Fibroblast of skin of abdomen (primary cell): Measurements from ENCODE around the gene OR10A3.

Experiments
- DNase-seq: peaks from one replicate; pipeline ENCODE4 v3.0.0-alpha.2; 2013

Gene OR10A3

DNA sequence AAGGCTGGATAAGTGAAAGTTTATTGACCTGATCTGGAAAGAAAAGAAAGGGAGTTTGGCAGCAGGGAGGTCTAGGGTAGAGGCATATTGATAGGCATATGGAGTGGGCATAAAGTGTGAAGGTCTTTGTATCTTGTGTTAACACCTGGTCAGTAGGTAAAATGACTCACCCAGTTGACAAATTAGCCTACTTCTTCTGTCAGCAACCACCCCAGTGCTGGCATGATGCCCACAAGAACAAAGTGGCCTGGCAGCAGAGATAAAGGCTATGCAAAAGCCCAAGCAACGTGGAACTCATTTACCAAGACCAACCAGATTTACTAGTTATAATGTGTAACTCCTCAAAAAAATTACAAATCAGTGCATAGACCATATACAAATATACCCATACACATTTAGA, 4.9 kb downstream of the OR10A3 start:
- DNase-seq: no peak

DNA sequence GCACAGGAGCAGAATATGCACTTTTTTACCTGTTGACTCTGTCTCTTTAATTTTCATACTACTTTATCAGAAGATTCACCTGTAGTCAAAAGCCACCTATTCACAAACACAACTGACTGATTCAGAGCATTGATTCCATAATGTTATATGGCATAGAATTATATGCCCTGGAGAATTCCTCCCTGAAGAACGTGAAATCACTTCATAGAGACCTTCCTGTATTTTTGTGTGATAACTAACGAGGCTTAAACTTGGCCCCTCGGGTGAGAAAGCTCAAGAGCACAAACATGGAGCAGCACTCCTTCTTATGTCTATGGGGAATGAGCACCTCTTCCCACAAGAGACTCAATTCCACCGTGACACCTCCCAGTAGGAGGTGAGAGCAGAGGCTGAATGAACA, 10.3 kb downstream of the OR10A3 start, which contains the start of gene OR10A6:
Gene OR10A6, minus strand, starts transcription at position 101 of the 400 bp plus-strand sequence. CDS start 2,606 bp downstream, outside the sequence.
- DNase-seq: no peak

DNA sequence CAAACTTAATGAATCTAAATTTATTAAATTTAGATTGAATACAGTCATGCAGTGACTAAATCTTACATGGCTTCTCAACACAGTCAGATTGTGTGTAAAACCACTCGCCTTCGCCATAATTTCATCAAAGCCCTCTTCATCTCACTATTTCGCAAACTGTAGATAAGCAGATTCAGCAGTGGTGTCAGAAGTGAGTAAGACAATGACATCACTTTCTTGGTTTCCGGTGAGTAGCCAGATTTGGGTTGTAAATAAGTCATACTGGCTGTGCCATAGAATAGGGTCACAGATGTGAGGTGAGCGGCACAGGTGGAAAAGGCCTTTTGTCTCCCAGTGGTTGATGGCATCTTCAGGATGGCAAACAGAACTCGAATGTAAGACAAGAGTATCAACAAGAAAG, 13.9 kb downstream of the OR10A3 start:
- no peak for DNase-seq

DNA sequence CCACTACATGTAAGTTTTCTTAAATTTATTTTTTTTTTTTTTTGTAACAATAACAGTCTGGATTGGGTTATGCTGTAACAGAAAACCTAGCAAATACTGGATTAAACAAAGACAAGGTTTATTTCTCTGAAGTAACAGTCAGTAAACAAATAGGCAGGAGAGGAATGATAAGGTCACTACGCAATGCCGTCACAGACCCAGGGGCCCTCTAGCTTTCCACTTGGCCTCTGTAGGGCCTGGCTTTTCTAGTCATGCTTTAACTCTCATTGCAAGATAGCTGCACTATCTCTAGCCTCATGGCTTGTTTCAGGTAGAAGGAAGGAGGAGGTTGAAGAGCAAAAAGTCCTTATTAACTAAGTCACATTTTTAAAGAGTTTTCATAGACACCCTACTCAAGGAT, 17.0 kb downstream of the OR10A3 start:
- no peak for DNase-seq

DNA sequence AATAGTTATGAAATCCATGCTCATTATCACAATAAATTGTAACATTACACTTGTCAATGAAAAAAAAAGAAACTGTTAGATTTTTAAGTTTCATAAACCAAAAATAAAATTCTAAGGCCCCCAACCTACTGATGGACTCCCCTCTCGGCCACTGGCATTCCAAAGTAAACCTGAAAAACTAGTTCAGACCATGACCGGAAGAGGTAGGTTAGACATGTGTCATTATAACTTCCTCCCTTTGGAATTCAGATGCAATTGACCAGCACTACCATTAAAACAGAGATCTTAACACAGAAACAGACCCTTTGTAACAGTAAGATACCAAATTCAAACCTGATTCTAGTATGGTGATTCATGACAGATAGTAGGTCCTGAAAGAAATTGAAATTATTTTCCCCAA, 23.4 kb downstream of the OR10A3 start:
- DNase-seq: no peak

DNA sequence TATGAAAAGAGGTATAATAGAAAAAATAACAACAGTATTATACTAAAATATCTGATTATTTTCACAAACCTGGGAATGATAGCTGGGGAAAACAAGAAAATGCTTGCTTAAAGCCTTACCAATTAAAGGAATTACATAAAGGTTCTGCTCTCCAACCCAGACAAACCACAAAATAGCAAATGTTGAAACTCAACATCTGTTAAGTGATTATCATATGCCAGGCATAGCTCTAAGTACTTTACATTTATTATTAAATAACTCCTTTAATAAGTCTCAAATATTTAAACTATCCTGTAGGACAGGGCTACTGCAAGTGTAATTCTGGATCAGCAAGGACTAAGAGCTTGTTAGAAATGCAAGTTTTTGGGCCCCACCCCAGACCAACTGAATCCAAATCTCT, 30.5 kb downstream of the OR10A3 start:
- DNase-seq: no peak

DNA sequence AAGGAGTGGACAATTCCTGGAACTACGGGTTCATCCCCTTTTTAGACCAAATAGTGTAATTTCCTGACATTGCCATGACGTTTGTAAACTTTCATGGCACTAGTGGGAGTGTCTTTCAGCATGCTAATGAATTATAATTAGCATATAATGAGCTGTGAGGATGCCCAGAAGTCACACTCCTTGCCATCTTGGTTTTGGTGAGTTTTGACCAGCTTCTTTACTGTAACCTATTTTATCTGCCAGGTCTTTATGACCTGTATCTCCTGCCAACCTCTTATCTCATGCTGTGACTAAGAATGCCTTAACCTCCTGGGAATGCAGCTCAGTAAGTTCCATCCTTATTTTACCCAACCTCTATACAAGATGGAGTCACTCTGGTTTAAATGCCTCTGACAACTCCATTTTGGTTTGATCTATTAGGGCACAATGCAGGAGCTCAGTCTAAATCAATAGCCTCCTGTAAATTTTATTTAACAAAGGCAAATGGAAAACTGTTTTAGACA, 31.2 kb downstream of the OR10A3 start:
- no peak for DNase-seq

DNA sequence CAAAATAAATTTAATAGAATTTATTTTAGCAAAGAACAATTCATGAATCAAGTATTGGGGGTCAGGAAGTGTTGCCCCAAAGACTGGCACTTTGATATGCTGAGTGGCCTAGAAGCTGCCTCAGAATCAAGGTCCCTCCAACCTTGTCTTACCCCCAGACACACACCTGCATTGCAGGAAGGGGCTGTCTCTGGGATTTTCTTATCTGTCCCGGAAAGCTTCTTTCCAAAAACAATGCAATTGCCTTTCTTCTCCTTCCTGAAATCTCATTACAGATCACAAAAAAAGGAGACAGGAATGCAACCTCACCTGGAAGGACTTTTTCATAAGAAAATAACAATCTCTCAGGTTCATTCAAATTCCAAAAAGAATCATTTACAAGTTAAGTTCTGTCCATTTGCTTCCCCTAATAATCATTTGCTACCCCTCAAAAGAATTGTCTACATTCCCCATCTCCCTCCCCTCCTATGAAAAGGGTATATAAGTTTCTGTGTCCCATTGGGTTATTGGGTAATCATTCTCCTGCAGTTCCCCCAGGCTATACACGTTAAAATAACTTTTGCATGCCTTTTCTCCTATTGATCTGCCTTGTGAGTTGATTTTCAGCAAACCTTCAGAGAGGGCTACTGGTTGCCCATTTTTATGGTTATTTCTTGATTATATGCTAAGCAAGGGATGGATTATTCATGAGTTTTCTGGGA, 31.8 kb downstream of the OR10A3 start:
- DNase-seq: no peak

DNA sequence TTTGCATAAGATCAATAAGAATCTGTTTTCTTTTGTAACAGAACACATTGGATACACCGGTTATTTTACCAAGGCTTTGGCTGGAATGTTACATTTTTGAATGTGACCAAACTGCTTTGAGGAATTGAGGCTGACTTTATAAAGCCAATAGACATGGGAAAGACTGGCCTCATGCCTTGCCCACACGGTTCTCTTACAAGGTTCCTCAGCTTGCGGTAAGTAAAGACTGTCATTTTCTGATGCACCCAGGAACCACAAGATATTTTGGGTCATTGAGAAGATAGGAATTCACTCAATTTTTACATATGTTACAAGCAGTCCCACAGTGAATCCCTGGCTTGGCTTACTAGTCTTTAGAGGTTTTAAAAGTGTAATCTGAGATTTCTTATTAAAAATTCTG, 34.4 kb downstream of the OR10A3 start:
- no peak for DNase-seq

DNA sequence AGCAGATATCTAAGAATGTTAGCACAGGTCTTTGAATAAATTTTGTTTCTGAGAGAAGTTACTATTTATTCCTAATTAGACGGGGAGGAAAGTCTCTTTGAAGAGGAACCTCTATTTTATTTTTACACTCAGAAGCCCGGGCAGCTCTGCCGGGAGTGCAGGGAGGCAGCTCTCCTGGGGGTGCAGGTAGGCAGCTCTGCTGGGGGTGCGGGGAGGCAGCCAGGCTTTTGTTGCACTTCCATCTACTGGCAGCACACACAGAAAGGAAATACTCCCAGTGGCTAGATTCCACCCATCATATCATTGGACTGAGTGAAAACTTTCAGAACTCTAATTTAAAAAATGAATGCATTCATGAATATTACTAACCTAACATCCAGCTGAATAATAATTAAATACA, 35.0 kb downstream of the OR10A3 start:
- no peak for DNase-seq

DNA sequence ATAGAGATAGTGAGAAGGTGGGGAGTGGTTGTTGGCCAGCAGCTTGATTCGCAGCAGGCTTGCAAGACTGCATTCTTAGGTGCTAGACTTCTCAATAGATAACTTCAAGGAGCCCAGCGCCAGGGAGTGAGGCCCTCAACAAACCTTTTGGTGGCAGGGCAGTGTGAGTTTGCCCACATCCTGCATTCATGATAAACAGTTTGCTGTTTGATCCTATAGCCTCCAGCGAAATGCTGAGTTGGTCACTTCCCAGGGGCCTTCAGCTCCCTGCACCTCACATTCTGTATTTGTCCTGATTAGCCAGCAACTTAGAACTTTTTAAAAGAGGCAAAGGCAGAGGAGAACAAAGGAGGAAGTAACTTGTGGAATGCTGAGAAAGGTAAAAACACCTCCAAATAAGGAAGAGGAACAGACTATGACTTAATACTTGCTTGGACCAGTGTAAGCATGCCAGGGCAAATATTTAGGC, 35.5 kb downstream of the OR10A3 start:
- DNase-seq: no peak

DNA sequence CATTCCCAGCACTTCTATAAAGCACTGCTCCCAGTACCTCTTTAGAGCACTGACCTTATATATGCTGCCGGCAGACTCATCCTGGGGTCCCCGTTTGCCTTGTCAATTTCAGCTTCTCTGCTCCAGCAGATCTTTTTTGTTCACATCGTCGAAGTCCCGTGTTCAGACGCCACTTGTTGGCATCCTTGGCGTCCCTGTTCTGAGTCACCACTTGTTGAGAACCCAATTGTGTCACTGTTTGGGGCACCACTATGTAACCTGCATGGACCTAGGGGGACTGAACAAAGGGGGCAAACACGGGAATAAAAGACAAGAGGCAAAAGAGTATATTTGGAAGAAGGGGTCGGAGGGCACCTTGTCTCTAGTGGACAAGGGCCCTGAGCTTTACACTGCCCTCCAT, 36.0 kb downstream of the OR10A3 start:
- no peak for DNase-seq

DNA sequence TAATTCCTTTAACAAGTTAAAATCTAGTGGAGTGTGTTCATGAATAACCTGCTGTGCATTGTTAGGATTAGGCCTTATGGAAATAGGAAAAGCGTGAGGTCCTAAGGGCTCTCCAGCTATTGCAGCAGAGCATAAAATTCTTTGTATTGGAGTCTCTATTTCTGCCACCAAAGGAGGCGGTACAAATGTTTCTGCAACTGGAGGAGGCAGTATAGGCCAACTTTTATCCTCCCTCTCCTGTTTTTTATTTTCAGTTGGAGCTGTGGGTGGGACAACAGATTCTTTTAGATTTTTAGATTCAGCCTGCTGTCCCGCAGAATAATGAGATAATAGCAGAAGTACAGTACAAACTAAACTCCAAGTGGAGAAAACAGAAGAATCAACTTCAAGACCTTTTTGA, 36.6 kb downstream of the OR10A3 start:
- DNase-seq: peak; percentile 50

DNA sequence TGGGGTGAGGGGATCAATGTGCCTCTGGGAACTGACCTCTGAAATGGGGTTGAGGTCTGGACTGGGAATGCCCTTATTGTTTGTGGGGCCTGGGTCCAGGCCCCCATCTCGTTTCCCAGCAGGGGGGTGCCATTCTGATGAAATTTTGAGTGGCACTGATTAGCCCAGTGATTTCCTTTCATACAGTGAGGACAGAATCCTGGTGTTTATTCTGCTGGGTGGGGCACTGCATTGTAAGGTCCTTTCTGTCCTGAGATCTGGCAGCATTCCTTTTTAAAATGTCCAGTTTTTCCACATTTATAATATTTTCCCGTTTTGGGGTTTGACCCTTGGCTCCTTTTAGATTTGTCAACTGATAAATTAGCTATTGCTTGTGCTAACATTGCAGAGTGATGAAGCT, 37.6 kb downstream of the OR10A3 start:
- DNase-seq: no peak

DNA sequence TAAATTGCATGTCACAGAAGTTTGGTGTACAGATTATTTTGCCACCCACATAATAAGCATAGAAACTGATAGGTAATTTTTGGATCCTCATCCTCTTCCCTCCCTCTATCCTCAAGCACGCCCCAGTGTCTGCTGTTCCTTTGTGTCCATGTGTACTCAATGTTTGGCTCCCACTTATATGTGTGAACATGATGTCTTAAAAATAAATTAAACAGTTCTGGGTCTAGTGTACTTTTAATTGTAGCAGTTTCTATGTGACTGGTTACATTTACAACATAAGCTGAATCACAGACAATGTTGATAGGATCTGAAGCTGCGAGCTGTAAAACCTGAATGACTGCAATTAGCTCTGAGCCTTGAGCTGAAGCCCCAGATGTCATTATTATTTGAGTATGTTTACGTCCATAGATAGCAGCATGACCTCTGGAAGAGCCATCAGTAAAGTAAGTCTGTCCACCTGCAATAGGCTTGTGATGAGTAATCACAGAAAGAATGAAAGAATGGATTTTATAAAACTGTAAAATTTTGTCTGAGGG, 40.1 kb downstream of the OR10A3 start:
- no peak for DNase-seq

DNA sequence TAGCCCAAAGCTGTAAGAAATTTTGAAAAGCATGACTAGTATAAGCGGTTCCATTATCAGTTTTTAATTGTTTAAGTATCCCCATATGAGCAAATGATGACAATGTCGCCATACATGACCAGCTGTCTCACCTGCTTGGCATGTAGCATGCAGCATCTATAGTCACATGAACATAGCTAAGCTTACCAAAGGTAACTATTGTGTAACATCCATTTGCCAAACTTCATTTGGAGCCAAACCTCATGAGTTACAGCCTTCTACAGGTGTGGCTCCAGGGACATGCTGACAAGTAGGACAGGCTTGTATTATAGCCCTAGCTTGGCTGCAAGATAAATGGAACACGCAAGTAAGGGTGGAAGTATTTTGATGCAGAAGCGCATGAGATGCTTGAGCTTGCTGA, 40.8 kb downstream of the OR10A3 start:
- DNase-seq: no peak

DNA sequence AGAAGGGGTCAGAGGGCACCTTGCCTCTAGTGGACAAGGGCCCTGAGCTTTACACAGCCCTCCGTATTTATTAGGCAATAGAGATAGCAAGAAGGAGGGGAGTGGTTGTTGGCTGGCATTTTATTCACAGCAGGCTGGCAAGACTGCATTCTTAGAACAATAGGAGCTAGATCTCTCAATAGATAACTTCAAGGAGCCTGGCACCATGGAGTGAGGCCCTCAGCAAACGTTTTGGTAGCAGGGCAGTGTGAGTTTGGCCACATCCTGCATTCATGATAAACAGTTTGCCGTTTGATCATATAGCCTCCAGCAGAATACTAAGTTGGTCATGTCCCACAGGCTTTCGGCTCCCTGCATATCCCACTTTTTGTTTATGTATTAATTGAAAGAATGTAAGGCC, 42.1 kb downstream of the OR10A3 start:
- DNase-seq: no peak

DNA sequence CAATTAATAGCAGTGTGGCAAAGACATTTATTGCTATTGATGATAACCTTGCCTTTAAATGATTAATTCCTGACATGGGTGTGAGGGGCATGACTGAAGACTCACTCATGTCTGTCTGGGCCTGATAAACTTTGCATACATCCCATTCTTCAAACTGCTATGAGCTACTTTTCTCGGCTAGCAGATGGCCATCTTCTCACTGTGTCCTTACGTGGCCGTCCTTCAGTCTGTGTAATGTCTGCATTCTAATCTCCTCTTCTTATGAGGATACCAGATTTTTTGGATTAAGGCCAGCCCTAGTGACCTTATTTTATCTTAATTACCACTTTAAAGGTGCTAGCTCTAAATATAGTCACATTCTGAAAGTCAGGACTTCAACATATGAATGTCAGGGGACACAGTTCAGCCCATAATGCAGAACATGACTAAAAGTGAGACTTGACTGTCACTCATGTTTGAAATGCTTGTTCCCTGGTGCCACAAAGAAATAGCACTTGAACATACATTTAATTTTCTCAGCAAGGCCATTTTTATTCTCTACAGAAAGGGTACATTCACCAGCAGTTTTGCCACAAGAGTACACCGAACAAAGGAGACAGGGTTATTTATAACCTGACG, 42.7 kb downstream of the OR10A3 start:
- DNase-seq: no peak

DNA sequence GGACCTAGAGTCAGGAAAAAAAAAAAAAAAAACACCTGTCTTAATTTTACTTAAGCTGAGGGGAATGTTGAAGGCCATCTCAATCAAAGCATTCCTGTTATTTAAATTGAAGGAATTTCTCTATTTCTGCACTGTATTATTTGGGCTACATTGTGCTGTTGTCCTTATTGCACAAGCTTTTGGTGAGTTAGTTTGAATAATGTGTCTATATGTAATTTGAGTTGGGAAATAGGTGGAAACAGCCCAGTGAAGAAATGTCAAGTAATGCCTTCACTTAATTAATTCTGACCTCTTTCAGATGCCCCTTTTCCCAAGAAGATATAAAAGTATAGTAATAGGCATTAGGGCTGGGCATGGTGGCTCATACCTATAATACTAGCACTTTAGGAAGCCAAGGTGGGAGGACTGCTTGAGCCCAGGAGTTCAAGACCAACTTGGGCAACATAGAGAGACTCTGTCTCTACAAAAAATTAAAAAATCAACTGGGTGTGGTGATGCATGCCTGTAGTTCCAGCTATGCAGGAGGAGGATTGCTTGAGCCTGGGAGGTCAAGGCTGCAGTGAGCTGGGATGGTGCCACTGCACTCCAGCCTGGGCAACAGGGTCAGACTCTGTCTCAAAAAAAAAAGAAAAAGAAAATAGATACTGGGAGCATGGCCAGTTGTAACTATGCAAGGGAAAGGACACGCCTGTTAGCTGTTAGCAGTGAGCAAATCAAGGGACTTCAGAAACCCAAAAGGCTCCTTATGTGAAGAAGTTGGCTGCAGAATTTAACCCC, 45.3 kb downstream of the OR10A3 start:
- no peak for DNase-seq

DNA sequence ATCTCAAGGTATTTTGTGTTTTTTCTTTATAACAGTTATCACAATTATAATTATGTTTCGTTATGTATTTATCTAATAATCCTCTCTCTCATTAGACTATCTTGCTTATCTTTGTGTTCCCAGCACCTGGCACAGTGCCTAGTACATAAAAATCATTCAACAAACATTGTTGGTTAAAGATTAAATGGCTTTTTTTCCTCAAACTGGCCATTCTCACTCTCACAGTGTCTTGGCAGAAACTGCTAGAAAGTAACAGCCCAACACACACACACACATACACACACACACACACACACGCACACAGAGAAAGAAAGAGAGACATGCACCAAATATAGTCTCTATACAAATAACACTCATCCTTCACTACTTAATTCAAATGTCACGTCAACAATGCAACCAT, 47.3 kb downstream of the OR10A3 start:
- DNase-seq: no peak

DNA sequence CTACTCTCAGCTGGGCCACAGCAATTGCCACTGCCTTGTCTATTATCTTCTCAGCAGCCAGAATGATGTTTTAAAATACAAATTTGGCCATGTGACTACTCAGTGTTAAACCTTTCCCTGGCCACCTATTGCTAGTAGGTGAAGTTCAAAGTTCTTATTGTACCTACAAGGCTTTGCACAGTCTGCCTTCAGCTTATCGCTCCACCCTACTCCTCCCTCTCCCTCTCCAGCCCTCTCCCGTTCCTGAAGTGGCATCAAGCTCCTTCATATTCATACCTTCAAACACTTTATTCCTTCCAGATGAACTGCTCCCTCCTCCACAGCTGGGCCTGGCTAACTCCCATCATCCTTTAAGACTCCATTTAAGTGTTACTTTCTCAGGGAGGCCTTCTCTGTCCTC, 47.7 kb downstream of the OR10A3 start:
- no peak for DNase-seq

DNA sequence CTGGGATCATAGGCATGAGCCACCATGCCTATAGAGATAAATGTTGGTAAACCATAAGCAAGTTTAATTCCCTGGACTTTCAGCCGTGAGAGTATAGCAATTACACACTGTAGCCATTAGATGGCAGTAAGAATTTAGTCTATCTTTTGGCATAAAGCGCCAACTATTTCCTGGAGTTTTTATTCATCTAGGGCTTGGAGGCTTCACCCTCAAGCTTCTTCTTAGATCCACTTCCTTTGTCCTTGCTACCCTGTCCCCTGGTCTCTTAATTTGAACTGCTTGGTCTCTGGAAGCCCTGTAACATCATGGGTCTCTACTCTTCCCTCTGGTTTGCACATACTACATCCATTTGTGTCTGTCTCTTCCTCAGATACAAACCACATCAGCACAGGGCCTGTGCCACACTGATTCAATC, 48.7 kb downstream of the OR10A3 start:
- DNase-seq: peak; percentile 70

DNA sequence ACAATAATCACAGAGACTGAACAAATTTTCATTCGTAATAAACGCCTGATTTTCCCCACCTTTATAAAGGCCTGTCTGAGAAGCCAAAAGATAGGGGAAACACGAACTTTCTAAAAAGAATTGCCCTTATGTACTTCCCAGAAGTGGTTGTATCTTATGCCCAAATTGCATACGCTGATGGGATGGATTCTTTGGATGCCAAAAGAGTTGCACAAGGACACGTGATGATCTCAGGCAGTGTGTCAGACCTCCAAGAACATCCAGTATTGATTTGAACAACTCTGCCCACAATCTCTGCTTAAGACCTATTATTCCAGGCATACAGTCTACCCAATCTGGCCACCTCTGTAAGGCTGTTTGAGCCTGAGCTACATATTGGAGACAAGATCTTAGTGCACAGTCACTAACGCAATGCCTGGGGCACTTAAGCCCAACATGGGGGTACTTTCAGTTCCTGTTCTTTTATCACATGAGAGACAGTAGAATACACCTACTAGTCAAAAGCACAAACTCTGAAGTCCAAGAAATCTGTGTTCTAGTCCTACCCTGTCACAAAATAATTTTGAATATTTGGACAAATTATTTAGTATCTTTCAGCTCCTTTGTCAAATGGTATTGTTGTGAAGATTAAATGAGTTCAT, 49.3 kb downstream of the OR10A3 start:
- peak; percentile 78 for DNase-seq
